IPS-NIHi7 (cell line): ENCODE data around the gene BMERB1.

Experiments used
- DNase-seq: peaks from one replicate; pipeline ENCODE4 v3.0.0; 2012; ENCODE audit warnings: mixed read lengths; ENCODE audit errors: extremely low spot score

The BMERB1 gene

GRCh38 chr16:15495898-15496297 lies 61.5 kb downstream of the BMERB1 start:
- no peak for DNase-seq

- DNase-seq = no peak
Observed at GRCh38 chr16:15498427-15499175, 64.2 kb downstream of the BMERB1 start.

GRCh38 chr16:15502041-15502725 lies 67.8 kb downstream of the BMERB1 start:
- DNase-seq = peak; percentile 67

GRCh38 chr16:15506441-15506840 lies 72.1 kb downstream of the BMERB1 start:
- no peak for DNase-seq

GRCh38 chr16:15507301-15507958 lies 73.0 kb downstream of the BMERB1 start:
- no peak for DNase-seq

- no peak for DNase-seq
Observed at GRCh38 chr16:15507959-15508627, 73.7 kb downstream of the BMERB1 start.

GRCh38 chr16:15509051-15509592 lies 74.7 kb downstream of the BMERB1 start:
- DNase-seq = peak; percentile 56

- DNase-seq = peak; percentile 33
Observed at GRCh38 chr16:15509593-15510535, 75.5 kb downstream of the BMERB1 start.

- no peak for DNase-seq
Observed at GRCh38 chr16:15510992-15511391, 76.6 kb downstream of the BMERB1 start.

- no peak for DNase-seq
Observed at GRCh38 chr16:15511759-15512487, 77.5 kb downstream of the BMERB1 start.

- no peak for DNase-seq
Observed at GRCh38 chr16:15513156-15513555, 78.8 kb downstream of the BMERB1 start.

- DNase-seq = no peak
Observed at GRCh38 chr16:15515992-15516391, 81.6 kb downstream of the BMERB1 start.

- DNase-seq = no peak
Observed at GRCh38 chr16:15516609-15517008, 82.2 kb downstream of the BMERB1 start.

GRCh38 chr16:15517743-15518377 lies 83.5 kb downstream of the BMERB1 start:
- no peak for DNase-seq

- no peak for DNase-seq
Observed at GRCh38 chr16:15518381-15519351, 84.3 kb downstream of the BMERB1 start.

GRCh38 chr16:15519790-15520189 lies 85.4 kb downstream of the BMERB1 start:
- no peak for DNase-seq

GRCh38 chr16:15521390-15521757 lies 87.0 kb downstream of the BMERB1 start:
- no peak for DNase-seq

- no peak for DNase-seq
Observed at GRCh38 chr16:15521758-15522509, 87.5 kb downstream of the BMERB1 start.
